Measurements from ENCODE around the gene INCENP.

INCENP gene

GRCh38 chr11:62141111-62142042 is 17.6 kb downstream of the INCENP start:
- DNase-seq = no peak

- no peak for DNase-seq
Measured at GRCh38 chr11:62142043-62142375, 18.2 kb downstream of the INCENP start.

GRCh38 chr11:62142921-62143320 is 19.1 kb downstream of the INCENP start:
- DNase-seq = no peak

GRCh38 chr11:62143727-62144126 is 19.9 kb downstream of the INCENP start:
- DNase-seq = no peak

GRCh38 chr11:62144641-62145255 is 20.9 kb downstream of the INCENP start:
- DNase-seq = no peak

GRCh38 chr11:62145261-62145871 is 21.6 kb downstream of the INCENP start:
- no peak for DNase-seq

- no peak for DNase-seq
Measured at GRCh38 chr11:62146476-62147200, 22.8 kb downstream of the INCENP start.

DNA sequence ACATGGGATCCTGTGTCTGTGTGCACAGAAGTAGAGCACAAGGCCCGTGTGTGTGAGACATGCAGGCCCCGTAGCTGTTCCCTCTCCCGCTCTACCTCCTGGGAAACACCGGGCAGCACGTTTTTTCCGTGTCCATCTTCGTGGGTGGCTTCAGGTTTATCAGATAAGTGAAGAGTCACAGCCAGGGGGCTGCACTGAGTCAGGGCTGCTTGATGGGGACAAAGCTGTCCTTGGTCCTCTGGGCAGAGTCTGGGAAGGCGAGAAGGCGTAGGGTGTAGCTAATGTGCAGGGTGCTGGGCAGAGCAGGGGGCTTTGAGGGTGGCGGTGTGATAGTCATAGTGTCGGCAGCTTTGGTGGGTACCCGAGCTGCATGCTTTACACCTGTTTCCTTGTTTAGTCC is 23.7 kb downstream of the INCENP start:
- no peak for DNase-seq

GRCh38 chr11:62148271-62148980 is 24.6 kb downstream of the INCENP start:
- DNase-seq = no peak

DNA sequence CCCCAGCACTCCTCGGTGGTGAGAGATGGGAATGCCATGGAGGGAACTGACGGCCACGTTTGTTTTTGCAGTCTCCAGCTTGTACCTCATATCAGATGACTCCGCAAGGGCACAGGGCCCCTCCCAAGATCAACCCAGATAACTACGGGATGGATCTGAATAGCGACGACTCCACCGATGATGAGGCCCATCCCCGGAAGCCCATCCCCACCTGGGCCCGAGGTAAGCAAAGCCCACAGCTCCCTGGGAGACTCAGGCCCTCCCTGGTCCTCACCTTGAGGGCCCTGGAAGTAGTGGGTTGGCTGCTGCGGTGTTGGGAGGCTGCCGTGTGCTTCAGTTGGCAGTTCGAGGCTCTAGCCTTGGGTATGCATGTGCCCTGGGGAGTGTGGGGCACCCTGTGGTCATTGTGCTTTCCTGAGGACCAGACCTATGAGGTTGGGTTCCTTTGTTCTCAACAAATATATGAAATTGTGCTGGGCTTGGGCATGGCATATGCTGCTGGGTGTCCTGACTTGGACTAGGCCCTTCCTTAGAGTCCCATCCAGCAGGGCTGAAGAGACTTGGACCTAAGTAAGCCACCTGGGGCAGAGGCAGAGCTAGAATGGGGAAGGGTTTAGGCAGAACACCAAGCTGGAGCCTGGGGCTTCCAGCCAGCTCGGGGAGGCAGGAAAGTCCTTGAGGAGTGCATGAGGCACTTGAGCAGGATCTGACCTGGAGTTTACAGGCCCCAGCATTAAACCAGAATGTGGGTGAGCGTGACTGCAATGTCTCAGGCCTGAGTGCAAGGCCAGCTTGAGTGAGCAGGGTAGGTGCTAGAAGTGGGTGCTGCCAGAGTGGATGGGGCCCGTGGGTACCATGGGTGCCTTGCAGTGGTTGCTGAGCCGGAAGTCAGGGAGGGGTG is 26.4 kb downstream of the INCENP start:
- DNase-seq = no peak

- no peak for DNase-seq
Measured at GRCh38 chr11:62150887-62151736, 27.3 kb downstream of the INCENP start.

DNA sequence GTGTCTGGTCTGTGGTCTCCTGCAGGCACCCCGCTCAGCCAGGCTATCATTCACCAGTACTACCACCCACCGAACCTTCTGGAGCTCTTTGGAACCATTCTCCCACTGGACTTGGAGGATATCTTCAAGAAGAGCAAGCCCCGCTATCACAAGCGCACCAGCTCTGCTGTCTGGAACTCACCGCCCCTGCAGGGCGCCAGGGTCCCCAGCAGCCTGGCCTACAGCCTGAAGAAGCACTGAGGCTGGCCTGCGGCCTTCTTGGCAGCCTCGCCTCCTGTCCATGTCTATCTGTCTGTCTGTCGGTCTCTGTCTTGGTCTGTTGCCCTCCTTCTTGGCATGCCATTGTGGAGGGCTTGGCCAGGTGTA is 27.9 kb downstream of the INCENP start:
- DNase-seq = no peak

- no peak for DNase-seq
Measured at GRCh38 chr11:62152245-62153086, 28.7 kb downstream of the INCENP start.

GRCh38 chr11:62153087-62153395 is 29.2 kb downstream of the INCENP start:
- no peak for DNase-seq

GRCh38 chr11:62153617-62154016 is 29.8 kb downstream of the INCENP start:
- no peak for DNase-seq

DNA sequence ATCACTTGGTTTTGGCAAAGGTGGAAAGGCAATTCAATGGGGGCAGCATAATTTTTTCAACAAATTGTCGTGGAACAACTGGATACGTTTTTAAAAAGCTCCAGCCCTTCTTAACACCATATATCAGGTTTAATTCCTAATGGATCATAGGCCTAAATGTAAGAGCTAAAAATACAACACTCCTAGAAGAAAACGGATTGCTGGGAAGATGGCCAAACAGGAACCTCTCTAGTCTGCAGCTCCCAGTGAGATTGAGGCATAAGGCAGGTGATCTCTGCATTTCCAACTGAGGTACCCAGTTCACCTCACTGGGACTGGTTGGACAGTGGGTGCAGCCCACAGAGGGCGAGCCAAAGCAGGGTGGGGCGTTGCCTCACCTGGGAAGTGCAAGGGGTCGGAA is 33.8 kb downstream of the INCENP start:
- DNase-seq = no peak

- no peak for DNase-seq
Measured at GRCh38 chr11:62166371-62166770, 42.6 kb downstream of the INCENP start.

GRCh38 chr11:62169448-62169847 is 45.6 kb downstream of the INCENP start:
- no peak for DNase-seq

GRCh38 chr11:62169935-62170334 is 46.1 kb downstream of the INCENP start:
- DNase-seq = no peak

DNA sequence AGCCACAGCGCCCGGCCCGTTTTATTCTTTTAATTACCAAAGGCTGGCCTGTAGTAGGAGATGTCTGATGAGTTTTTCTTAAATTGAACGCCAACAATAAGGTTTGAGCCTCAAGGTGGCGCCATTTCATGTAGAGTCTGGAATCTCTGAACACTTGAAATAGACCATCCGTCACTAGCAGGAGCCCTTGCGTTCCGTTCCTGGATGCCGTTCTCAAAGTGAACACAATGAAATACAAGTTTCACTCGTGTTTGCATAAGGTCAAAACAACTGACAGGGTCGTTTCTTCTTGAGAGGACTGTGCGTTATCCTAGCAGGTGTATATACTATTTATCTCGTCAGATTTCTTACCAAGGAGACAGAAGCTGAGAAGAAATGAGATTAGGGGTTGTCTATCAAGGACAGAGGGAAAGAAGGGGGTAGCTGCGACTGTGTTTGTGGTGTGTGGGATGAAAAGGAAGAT is 47.5 kb downstream of the INCENP start:
- DNase-seq = peak; percentile 69

Measured in CD4-positive, alpha-beta T cell treated with Interleukin-12 subunit alpha and Interleukin-12 subunit beta, for 1 hour (primary cell).